Osteocyte (in vitro differentiated cells): ENCODE data around the gene CHAD. TPM values are rescaled to one million over a fixed set of nuclear protein-coding genes. Genes with fewer than 3 reads are reported as not detected.

Source experiments
- DNase-seq: peaks from one replicate; pipeline ENCODE4 v3.0.0; 2021; ENCODE audit warnings: mixed read lengths; ENCODE audit not compliant: unreplicated experiment; ENCODE audit errors: extremely low spot score
- H3K27ac Mint-ChIP-seq: one replicate; pipeline ENCODE4 v1.8.0; 2021; ENCODE audit warnings: mild to moderate bottlenecking, mixed read lengths; ENCODE audit not compliant: unreplicated experiment
- H3K27me3 Mint-ChIP-seq: one replicate; pipeline ENCODE4 v1.8.0; 2021; ENCODE audit warnings: mixed read lengths; ENCODE audit not compliant: unreplicated experiment
- H3K36me3 Mint-ChIP-seq: one replicate; pipeline ENCODE4 v1.8.0; 2021; ENCODE audit warnings: mixed read lengths; ENCODE audit not compliant: unreplicated experiment
- H3K4me1 Mint-ChIP-seq: one replicate; pipeline ENCODE4 v1.8.0; 2021; ENCODE audit warnings: mixed read lengths; ENCODE audit not compliant: unreplicated experiment
- H3K4me3 Mint-ChIP-seq: one replicate; pipeline ENCODE4 v1.8.0; 2021; ENCODE audit warnings: mild to moderate bottlenecking, moderate library complexity, mixed read lengths; ENCODE audit not compliant: unreplicated experiment
- H3K9me3 Mint-ChIP-seq: one replicate; pipeline ENCODE4 v1.8.0; 2021; ENCODE audit warnings: mixed read lengths; ENCODE audit not compliant: unreplicated experiment
- total RNA-seq: library from RNA; stranded (reverse); gene quantifications from 2 replicates; pipeline ENCODE4 v1.2.1, GENCODE V29; 2021
- TF ChIP-seq, protein P1 (sequence below): fragments of 200-600 bp; sonication (generic); IDR thresholded peaks from 2 replicates; pipeline ENCODE4 v1.5.0; 2021; ENCODE audit warnings: antibody characterized with exemption, mild to moderate bottlenecking, moderate library complexity

Gene CHAD
- total RNA-seq, 1 donor from 2014 or later: not detected

DNA sequence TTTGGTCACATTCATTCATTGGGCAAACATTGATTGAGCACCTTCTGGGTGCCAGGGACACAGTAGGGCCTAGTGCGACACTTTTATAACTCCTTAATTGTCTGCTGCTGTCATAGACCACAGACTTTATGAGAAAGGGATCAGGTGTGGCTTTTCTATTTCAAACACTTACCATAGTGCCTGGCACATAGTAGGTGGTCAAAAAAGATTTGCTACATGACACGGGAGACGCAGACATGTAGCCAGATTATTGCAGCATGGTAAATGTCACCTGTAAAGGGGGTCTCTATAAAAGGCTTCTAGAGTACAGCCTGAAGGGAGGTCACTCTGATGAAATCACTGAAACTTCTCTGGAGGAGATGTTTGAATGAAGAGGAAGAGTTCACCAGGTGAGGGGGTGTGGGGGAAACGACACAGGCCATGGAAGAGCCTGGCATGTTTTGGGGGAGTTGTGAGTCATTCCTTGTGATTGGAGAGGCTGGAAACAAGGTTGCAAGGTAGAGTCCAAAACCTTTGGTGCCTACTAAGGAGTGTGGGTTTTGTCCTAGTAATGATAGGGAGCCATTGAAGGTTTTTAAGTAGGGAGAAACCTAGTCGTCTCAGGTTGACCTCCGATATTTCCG lies 11.6 kb upstream of the CHAD start:
- no peaks in the 10 kb centered on the region for H3K27me3 Mint-ChIP-seq
- peaks cover 18% of the 10 kb centered on the region for H3K36me3 Mint-ChIP-seq
- no peaks in the 10 kb centered on the region for H3K9me3 Mint-ChIP-seq
- no peak overlapping the region for H3K27ac Mint-ChIP-seq
- H3K4me3 Mint-ChIP-seq: peak overlapping the region; percentile 82
- peaks cover 19% of the 10 kb centered on the region for H3K4me1 Mint-ChIP-seq
- TF ChIP-seq, protein P1, sequence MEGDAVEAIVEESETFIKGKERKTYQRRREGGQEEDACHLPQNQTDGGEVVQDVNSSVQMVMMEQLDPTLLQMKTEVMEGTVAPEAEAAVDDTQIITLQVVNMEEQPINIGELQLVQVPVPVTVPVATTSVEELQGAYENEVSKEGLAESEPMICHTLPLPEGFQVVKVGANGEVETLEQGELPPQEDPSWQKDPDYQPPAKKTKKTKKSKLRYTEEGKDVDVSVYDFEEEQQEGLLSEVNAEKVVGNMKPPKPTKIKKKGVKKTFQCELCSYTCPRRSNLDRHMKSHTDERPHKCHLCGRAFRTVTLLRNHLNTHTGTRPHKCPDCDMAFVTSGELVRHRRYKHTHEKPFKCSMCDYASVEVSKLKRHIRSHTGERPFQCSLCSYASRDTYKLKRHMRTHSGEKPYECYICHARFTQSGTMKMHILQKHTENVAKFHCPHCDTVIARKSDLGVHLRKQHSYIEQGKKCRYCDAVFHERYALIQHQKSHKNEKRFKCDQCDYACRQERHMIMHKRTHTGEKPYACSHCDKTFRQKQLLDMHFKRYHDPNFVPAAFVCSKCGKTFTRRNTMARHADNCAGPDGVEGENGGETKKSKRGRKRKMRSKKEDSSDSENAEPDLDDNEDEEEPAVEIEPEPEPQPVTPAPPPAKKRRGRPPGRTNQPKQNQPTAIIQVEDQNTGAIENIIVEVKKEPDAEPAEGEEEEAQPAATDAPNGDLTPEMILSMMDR: no peak
- DNase-seq: no peak

GRCh38 chr17:50479522-50480141 lies 11.0 kb upstream of the CHAD start:
- peak overlapping the region; percentile 82 for H3K4me3 Mint-ChIP-seq
- H3K9me3 Mint-ChIP-seq: no peaks in the 10 kb centered on the region
- TF ChIP-seq, protein P1: peak; percentile 53
- H3K4me1 Mint-ChIP-seq: peaks cover 19% of the 10 kb centered on the region
- DNase-seq: peak; percentile 90
- peaks cover 13% of the 10 kb centered on the region for H3K36me3 Mint-ChIP-seq
- H3K27me3 Mint-ChIP-seq: no peaks in the 10 kb centered on the region
- peak overlapping the region; percentile 79 for H3K27ac Mint-ChIP-seq

DNA sequence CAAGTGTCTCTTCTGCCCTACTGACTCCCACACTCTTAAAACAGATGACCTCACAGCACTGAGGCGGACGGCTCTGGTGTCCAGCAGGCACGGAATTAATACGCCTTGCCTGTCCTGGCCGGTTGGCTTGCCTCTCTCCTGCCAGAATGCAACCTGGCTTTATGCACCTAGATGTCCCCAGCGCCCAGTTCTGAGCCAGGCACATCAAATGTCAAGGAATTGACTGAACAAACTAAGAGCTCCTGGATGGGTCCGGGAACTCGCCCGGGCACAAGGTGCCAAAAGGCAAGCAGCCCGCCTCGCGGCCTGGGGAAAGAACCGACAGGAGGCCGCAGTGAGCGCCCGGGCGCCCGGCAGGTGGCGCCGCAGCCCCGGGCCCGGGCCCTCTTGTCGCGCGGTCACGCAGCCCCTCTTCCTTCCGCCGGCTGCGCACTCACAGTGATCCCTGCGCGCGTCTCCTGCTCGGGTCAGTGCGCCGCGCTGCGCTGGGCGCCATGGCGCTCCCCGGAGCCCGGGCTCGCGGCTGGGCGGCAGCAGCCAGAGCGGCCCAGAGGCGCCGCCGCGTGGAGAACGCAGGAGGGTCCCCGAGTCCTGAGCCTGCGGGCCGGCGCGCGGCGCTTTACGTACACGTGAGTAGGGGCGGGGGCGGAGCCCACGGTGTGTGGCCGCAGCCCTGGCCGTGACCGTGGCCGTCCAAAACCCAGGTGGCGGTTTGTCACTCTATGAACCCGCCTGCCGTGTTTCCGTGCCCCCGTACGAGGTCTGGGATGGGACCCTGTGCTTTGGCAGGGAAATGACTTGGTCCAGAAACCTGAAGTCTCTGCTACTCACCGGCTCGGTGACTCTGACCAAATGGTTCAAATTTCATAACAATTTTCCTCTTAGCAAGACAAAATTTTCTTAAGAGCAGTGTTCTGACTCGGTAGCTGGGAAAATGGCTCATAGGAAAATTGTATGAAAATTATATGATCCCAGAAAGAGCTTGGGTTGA lies 10.0 kb upstream of the CHAD start, which contains the start of gene RSAD1:
TSS of gene RSAD1 (plus strand) at position 470 of the 991 bp plus-strand sequence. CDS start at position 495, 25 bp downstream.
- peaks cover 19% of the 10 kb centered on the region for H3K4me1 Mint-ChIP-seq
- DNase-seq: peak; percentile 95
- H3K36me3 Mint-ChIP-seq: peaks cover 5% of the 10 kb centered on the region
- H3K9me3 Mint-ChIP-seq: no peaks in the 10 kb centered on the region
- peak within 1 kb of the TSS; percentile 91 for H3K27ac Mint-ChIP-seq
- TF ChIP-seq, protein P1: peak; percentile 96
- H3K27me3 Mint-ChIP-seq: no peaks in the 10 kb centered on the region
- H3K4me3 Mint-ChIP-seq: peak within 1 kb of the TSS; percentile 82

DNA sequence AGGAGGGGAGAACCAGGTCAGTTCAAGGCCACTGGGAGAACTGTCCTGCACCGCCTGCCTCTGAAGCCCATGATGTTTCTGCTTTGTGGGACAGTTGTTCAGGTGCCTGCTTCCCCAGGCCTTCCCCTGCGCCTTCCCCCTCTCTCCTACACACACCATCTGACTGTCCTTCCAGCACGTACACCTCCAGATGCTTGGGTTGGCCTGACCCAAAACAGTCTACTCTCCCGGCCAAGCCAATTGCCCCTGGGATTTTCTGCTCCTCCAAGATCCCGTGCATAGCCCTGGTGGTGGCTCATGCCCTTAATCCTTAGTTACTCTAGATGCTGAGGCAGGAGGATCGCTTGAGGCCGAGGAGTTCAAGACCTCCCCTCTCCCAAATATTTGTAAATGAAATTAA lies 9.3 kb upstream of the CHAD start:
- Mint-ChIP-seq H3K36me3 (peaks cover 4% of the 10 kb centered on the region), H3K4me3 (peak overlapping the region; percentile 72), H3K27me3 (no peaks in the 10 kb centered on the region), H3K4me1 (peaks cover 19% of the 10 kb centered on the region), H3K27ac (peak overlapping the region; percentile 91), H3K9me3 (no peaks in the 10 kb centered on the region)
- DNase-seq: no peak
- TF ChIP-seq, protein P1: no peak
